ENCODE measurements around the gene CCDC93. TPM values are rescaled to one million over a fixed set of nuclear protein-coding genes. Genes with fewer than 3 reads are reported as not detected.

CCDC93 gene
- total RNA-seq, 1 experiment from 2014 or later = 18.7 TPM

GRCh38 chr2:118053681-118054080, 39.8 kb upstream of the CCDC93 start:
- CTCF ChIA-PET = no interaction called here
- no peaks in the 10 kb centered on the region for H4K20me1 ChIP-seq (ENCODE audit: insufficient read depth)
- BruUV-seq (replicated peaks) = no TSS peak
- no peak for DNase-seq (ENCODE audit: low read depth, low spot score)
- no peaks in the 10 kb centered on the region for H3K9me2 ChIP-seq (ENCODE audit: insufficient read depth)
- no peaks in the 10 kb centered on the region for H3K9me3 ChIP-seq (ENCODE audit: control insufficient read depth in 1 of 2, insufficient read depth in 1 of 2, low read depth in 1 of 2, low read length in 2 of 2)
- no peak overlapping the region for H3K27ac ChIP-seq (ENCODE audit: low read depth, low read length)
- POLR2A ChIA-PET = no interaction called here
- H3K9ac ChIP-seq (ENCODE audit: low read length) = no peak overlapping the region
- no peak for ATAC-seq
- intact Hi-C loops (cut with micrococcal nuclease) = no loop called here
- H2AFZ ChIP-seq (ENCODE audit: low read depth, low read length, poor library complexity, severe bottlenecking) = no peak overlapping the region
- H3K4me1 ChIP-seq (ENCODE audit: control insufficient read depth in 1 of 2, insufficient read depth in 2 of 2, low read length in 2 of 2) = peaks cover 0 to 6% of the 10 kb centered on the region in 2 experiments; a peak in 1 of 4 replicates
- no peaks in the 10 kb centered on the region for H3K36me3 ChIP-seq (ENCODE audit: control insufficient read depth in 1 of 2, insufficient read depth in 2 of 2, low read length in 2 of 2)
- no peaks in the 10 kb centered on the region for H3K27me3 ChIP-seq (ENCODE audit: insufficient read depth, low read length)
- RAD21 ChIA-PET (ENCODE audit: low non-redundant PET in 1 of 2, low total read pairs in 2 of 2, uncharacterized antibody in 2 of 2, unreplicated experiment in 2 of 2) = no interaction called here
- H3K4me2 ChIP-seq (ENCODE audit: low read length) = no peak overlapping the region
- no peaks in the 10 kb centered on the region for H3K79me2 ChIP-seq (ENCODE audit: insufficient read depth, low read length)
- H3K4me3 ChIP-seq (replicated peaks in 1 of 2; ENCODE audit: low read depth in 1 of 2, low read length in 2 of 2) = no peak overlapping the region
- TF ChIP-seq MAX (IDR thresholded peaks at IDR 0.05) (no peak), POLR2AphosphoS5 (IDR thresholded peaks at IDR 0.05; ENCODE audit: low read depth, low read length) (no peak), ATF3 (IDR thresholded peaks at IDR 0.05) (no peak), ZFX (IDR thresholded peaks at IDR 0.05) (no peak), ZNF274 (IDR thresholded peaks at IDR 0.05; ENCODE audit: low read depth, low read length) (no peak), RAD21 (IDR thresholded peaks at IDR 0.05; ENCODE audit: low read depth) (no peak), POLR2A (IDR thresholded peaks at IDR 0.05; ENCODE audit: borderline replicate concordance, extremely low read depth, insufficient read depth, insufficient read length) (no peak), CEBPB (IDR thresholded peaks at IDR 0.05; ENCODE audit: low read depth) (no peak), SIN3A (IDR thresholded peaks at IDR 0.05; ENCODE audit: low read depth) (no peak), CBX3 (IDR thresholded peaks at IDR 0.05; ENCODE audit: low read depth) (no peak), EZH2 (IDR thresholded peaks at IDR 0.05) (no peak), TCF7L2 (IDR thresholded peaks at IDR 0.05; ENCODE audit: borderline replicate concordance, extremely low read depth, insufficient read depth, insufficient read length) (no peak), EGR1 (IDR thresholded peaks at IDR 0.05; ENCODE audit: low read depth) (no peak), CTCF (IDR thresholded peaks at IDR 0.05 in 2 of 3, conservative IDR thresholded peaks at IDR 0.05 in 1 of 3; ENCODE audit: borderline replicate concordance in 1 of 3, insufficient read depth in 1 of 3, low read depth in 2 of 3, low read length in 2 of 3) (no peak), EZH2phosphoT487 (IDR thresholded peaks at IDR 0.05; ENCODE audit: borderline replicate concordance) (no peak), YY1 (IDR thresholded peaks at IDR 0.05; ENCODE audit: extremely low read depth, insufficient replicate concordance, low read depth, low read length) (no peak), ZBTB33 (IDR thresholded peaks at IDR 0.05; ENCODE audit: extremely low read depth, insufficient replicate concordance, low read length) (no peak), SP1 (IDR thresholded peaks at IDR 0.05; ENCODE audit: low read depth) (no peak), ELF1 (IDR thresholded peaks at IDR 0.05; ENCODE audit: borderline replicate concordance, low read depth) (no peak), FOSL1 (IDR thresholded peaks at IDR 0.05; ENCODE audit: low read depth) (no peak)
